ENCODE measurements around the gene CASQ2. TPM values are rescaled to one million over a fixed set of nuclear protein-coding genes. Genes with fewer than 3 reads are reported as not detected.

Gene CASQ2
- total and polyA plus RNA-seq, 10 of the 15 experiments (the other 5 are each of a cell fraction or from before 2014, with no cell fraction given) = not detected

GRCh38 chr1:115658646-115659045 lies 109.9 kb downstream of the CASQ2 start:
- ChIA-PET POLR2A (no interaction called here), SMC1A (ENCODE audit: uncharacterized antibody, unreplicated experiment) (interaction anchor here (1.8 kb wide), 1 partner anchor 48 kb away, joined by 7 read pairs; no protein-coding TSS in a partner anchor), RAD21 (ENCODE audit: unreplicated experiment) (no interaction called here), CTCF (interaction anchor here (0.8 kb wide), 1 partner anchor 13 kb away, joined by 3 read pairs; no protein-coding TSS in a partner anchor)
- Histone ChIP-seq H3K9ac (ENCODE audit: control insufficient read depth, insufficient read depth, low read length) (no peak overlapping the region), H3K4me3 (no peak overlapping the region), H2AFZ (ENCODE audit: control insufficient read depth, low read depth, low read length) (no peak overlapping the region), H3K36me3 (ENCODE audit: control insufficient read depth in 2 of 2, insufficient read depth in 2 of 2, low read length in 1 of 2) (peaks cover 6% of the 10 kb centered on the region in 2 experiments), H3K79me2 (ENCODE audit: control insufficient read depth, insufficient read depth, low read length) (no peaks in the 10 kb centered on the region), H4K20me1 (ENCODE audit: control insufficient read depth, insufficient read depth) (no peaks in the 10 kb centered on the region), H3K27me3 (replicated peaks in 1 of 2; ENCODE audit: control insufficient read depth in 2 of 2, insufficient read depth in 2 of 2, low read length in 1 of 2) (no peaks in the 10 kb centered on the region), H3K4me2 (ENCODE audit: control insufficient read depth, insufficient read depth) (no peak overlapping the region), H3K27ac (ENCODE audit: control insufficient read depth, insufficient read depth) (no peak overlapping the region), H3K4me1 (ENCODE audit: control insufficient read depth, insufficient read depth, low read length) (peaks cover 7% of the 10 kb centered on the region), H3K9me3 (replicated peaks; ENCODE audit: control insufficient read depth, insufficient read depth, low read length) (no peaks in the 10 kb centered on the region; the same call in 2 of the 3 replicates)
- BruUV-seq (replicated peaks) = no TSS peak
- DNase-seq (ENCODE audit: low read depth, low spot score) (no peak), FAIRE-seq (no peak), ATAC-seq (no peak)
- in situ Hi-C loops (cut with MboI) (no loop called here), intact Hi-C loops (cut with micrococcal nuclease; ENCODE audit: unreplicated experiment) (no loop called here)
- WGBS (ENCODE audit: insufficient coverage, insufficient replicate concordance, low lambda C conversion rate, missing lambda C conversion rate) = 100% methylated on average over 1 of the region's 1 CpG
- TF ChIP-seq TARDBP (IDR thresholded peaks at IDR 0.05; ENCODE audit: borderline replicate concordance) = no peak
- no peak for TF ChIP-seq SUZ12 (IDR thresholded peaks at IDR 0.05; ENCODE audit: unreplicated experiment)
- no peak for TF ChIP-seq IRF4 (IDR thresholded peaks at IDR 0.05; ENCODE audit: low read depth, low read length)
- TF ChIP-seq KLF5 (IDR thresholded peaks at IDR 0.05; ENCODE audit: partially characterized antibody) = no peak
- no peak for TF ChIP-seq CUX1 (IDR thresholded peaks at IDR 0.05; ENCODE audit: insufficient replicate concordance, low read depth, low read length)
- TF ChIP-seq CBX3 (IDR thresholded peaks at IDR 0.05; ENCODE audit: borderline replicate concordance, low read depth) = no peak
- TF ChIP-seq CREM (IDR thresholded peaks at IDR 0.05; ENCODE audit: low read depth) = no peak
- no peak for TF ChIP-seq POU2F2 (IDR thresholded peaks at IDR 0.05; ENCODE audit: borderline replicate concordance, low read depth, low read length)
- no peak for TF ChIP-seq BACH1 (IDR thresholded peaks at IDR 0.05; ENCODE audit: borderline replicate concordance)
- TF ChIP-seq ZNF622 (IDR thresholded peaks at IDR 0.05) = no peak
- TF ChIP-seq CBX5 (IDR thresholded peaks at IDR 0.05; ENCODE audit: low read depth) = no peak
- TF ChIP-seq, protein P1, sequence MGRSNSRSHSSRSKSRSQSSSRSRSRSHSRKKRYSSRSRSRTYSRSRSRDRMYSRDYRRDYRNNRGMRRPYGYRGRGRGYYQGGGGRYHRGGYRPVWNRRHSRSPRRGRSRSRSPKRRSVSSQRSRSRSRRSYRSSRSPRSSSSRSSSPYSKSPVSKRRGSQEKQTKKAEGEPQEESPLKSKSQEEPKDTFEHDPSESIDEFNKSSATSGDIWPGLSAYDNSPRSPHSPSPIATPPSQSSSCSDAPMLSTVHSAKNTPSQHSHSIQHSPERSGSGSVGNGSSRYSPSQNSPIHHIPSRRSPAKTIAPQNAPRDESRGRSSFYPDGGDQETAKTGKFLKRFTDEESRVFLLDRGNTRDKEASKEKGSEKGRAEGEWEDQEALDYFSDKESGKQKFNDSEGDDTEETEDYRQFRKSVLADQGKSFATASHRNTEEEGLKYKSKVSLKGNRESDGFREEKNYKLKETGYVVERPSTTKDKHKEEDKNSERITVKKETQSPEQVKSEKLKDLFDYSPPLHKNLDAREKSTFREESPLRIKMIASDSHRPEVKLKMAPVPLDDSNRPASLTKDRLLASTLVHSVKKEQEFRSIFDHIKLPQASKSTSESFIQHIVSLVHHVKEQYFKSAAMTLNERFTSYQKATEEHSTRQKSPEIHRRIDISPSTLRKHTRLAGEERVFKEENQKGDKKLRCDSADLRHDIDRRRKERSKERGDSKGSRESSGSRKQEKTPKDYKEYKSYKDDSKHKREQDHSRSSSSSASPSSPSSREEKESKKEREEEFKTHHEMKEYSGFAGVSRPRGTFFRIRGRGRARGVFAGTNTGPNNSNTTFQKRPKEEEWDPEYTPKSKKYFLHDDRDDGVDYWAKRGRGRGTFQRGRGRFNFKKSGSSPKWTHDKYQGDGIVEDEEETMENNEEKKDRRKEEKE (IDR thresholded peaks at IDR 0.05) = no peak
- TF ChIP-seq USF1 (IDR thresholded peaks at IDR 0.05; ENCODE audit: borderline replicate concordance, extremely low read length, insufficient read depth, low read depth, low read length) = no peak
- TF ChIP-seq TAF1 (IDR thresholded peaks at IDR 0.05; ENCODE audit: borderline replicate concordance, low read depth, low read length) = no peak
- no peak for TF ChIP-seq RAD21 (IDR thresholded peaks at IDR 0.05; ENCODE audit: insufficient read depth, low read depth, low read length)
- no peak for TF ChIP-seq PKNOX1 (IDR thresholded peaks at IDR 0.05)
